ENCODE measurements around the gene SLC25A43.
"Not testable (repeated sequence)": the region's sequence is repeated elsewhere in the genome, so short reads cannot be mapped to it uniquely, and the experiment has no call there.

The SLC25A43 gene

GRCh38 chrX:119410027-119410819 lies 11.1 kb downstream of the SLC25A43 start:
- no peak for DNase-seq

GRCh38 chrX:119410854-119411253 lies 11.7 kb downstream of the SLC25A43 start:
- no peak for DNase-seq

GRCh38 chrX:119411959-119412358 lies 12.8 kb downstream of the SLC25A43 start:
- DNase-seq, result no peak

GRCh38 chrX:119417376-119417775 lies 18.2 kb downstream of the SLC25A43 start:
- no peak for DNase-seq

GRCh38 chrX:119417842-119418241 lies 18.7 kb downstream of the SLC25A43 start:
- no peak for DNase-seq

GRCh38 chrX:119419146-119419545 lies 20.0 kb downstream of the SLC25A43 start:
- no peak for DNase-seq

GRCh38 chrX:119419898-119420297 lies 20.8 kb downstream of the SLC25A43 start:
- no peak for DNase-seq

- no peak for DNase-seq
Observed at GRCh38 chrX:119421016-119421705, 22.0 kb downstream of the SLC25A43 start.

GRCh38 chrX:119423631-119424030 lies 24.5 kb downstream of the SLC25A43 start:
- no peak for DNase-seq

- DNase-seq, result no peak
Observed at GRCh38 chrX:119424999-119425398, 25.9 kb downstream of the SLC25A43 start.

- no peak for DNase-seq
Observed at GRCh38 chrX:119427024-119427794, 28.1 kb downstream of the SLC25A43 start.

- no peak for DNase-seq
Observed at GRCh38 chrX:119427795-119428185, 28.7 kb downstream of the SLC25A43 start.

- no peak for DNase-seq
Observed at GRCh38 chrX:119429471-119429870, 30.3 kb downstream of the SLC25A43 start.

- DNase-seq, result not testable (repeated sequence)
Observed at GRCh38 chrX:119441295-119441694, 42.2 kb downstream of the SLC25A43 start.

GRCh38 chrX:119442286-119442685 lies 43.1 kb downstream of the SLC25A43 start:
- DNase-seq, result no peak

- no peak for DNase-seq
Observed at GRCh38 chrX:119453202-119453601, 54.1 kb downstream of the SLC25A43 start.

GRCh38 chrX:119455264-119455663 lies 56.1 kb downstream of the SLC25A43 start:
- DNase-seq, result no peak

GRCh38 chrX:119459181-119459580 lies 60.0 kb downstream of the SLC25A43 start:
- DNase-seq, result no peak

GRCh38 chrX:119465555-119465954 lies 66.4 kb downstream of the SLC25A43 start:
- no peak for DNase-seq

- no peak for DNase-seq
Observed at GRCh38 chrX:119466970-119467369, 67.8 kb downstream of the SLC25A43 start.

GRCh38 chrX:119467433-119467832 lies 68.3 kb downstream of the SLC25A43 start:
- DNase-seq, result no peak

- DNase-seq, result peak; percentile 82
Observed at GRCh38 chrX:119467842-119468550, 68.9 kb downstream of the SLC25A43 start, which contains the start of gene SLC25A5. Gene SLC25A5 (plus strand): TSS chrX:119468444. CDS start chrX:119468516, 72 bp downstream.

All from activated CD4-positive, CD25-positive, alpha-beta regulatory T cell treated with anti-CD3 and anti-CD28 coated beads, Interleukin-2, amount 50 U/mL, for 72 hours (primary cell).